Choroid plexus epithelial cell (primary cell): ENCODE data around the gene OGG1.

Experiments used
- DNase-seq: peaks from one replicate; pipeline ENCODE4 v3.0.0-alpha.2; 2010; ENCODE audit warnings: low read depth
- H3K4me3 ChIP-seq: 2 replicates; pipeline ENCODE4 v1.5.1; 2011; ENCODE audit warnings: low read depth, mild to moderate bottlenecking, control low read depth, low read length, moderate library complexity
- TF ChIP-seq, protein P1 (sequence below): conservative IDR thresholded peaks from 2 replicates; pipeline ENCODE4 v1.5.1; 2011; ENCODE audit warnings: low read depth, mild to moderate bottlenecking, control low read depth, inconsistent platforms, low read length, moderate library complexity

The OGG1 gene

DNA sequence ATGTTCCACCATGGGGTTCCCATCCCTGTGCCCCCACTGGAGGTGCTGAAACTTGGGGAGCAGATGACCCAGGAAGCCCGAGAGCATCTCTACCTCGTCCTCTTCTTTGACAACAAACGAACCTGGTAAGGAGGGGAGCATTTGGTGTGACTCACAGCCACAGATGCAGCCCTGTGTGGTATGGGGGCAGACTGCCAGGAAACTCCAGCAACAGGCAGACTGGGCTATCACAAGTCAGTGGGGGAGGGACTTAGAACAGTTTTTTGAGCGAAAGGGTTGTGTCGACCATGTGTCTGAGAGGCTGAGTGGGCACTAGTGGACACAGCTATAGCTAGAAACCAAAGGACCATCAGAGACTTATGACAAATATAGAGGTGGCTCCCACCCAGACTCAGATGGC is 3.4 kb upstream of the OGG1 start:
- DNase-seq, result peak; percentile 95
- TF ChIP-seq, protein P1, sequence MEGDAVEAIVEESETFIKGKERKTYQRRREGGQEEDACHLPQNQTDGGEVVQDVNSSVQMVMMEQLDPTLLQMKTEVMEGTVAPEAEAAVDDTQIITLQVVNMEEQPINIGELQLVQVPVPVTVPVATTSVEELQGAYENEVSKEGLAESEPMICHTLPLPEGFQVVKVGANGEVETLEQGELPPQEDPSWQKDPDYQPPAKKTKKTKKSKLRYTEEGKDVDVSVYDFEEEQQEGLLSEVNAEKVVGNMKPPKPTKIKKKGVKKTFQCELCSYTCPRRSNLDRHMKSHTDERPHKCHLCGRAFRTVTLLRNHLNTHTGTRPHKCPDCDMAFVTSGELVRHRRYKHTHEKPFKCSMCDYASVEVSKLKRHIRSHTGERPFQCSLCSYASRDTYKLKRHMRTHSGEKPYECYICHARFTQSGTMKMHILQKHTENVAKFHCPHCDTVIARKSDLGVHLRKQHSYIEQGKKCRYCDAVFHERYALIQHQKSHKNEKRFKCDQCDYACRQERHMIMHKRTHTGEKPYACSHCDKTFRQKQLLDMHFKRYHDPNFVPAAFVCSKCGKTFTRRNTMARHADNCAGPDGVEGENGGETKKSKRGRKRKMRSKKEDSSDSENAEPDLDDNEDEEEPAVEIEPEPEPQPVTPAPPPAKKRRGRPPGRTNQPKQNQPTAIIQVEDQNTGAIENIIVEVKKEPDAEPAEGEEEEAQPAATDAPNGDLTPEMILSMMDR, result no peak
- no peak overlapping the region for H3K4me3 ChIP-seq

DNA sequence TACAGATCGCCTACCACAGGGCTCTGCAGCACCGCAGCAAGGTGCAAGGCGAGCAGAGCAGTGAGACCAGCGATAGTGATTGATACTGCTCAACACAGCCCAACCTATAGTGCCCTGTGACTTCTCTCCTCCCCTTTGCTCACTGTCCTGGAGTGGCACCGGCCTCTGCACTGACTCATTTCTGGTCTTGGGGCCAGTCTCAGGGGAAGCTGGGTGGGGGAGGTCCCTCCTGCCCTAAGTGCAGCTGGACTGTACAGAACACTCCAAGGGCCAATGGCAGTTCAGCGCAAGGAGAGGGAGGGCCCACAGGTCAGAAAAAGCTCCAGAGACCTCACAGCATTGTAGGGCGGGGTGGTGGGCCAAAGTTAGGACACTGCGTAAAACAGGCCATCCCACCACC is 2.5 kb upstream of the OGG1 start:
- H3K4me3 ChIP-seq, result no peak overlapping the region
- TF ChIP-seq, protein P1, result no peak
- peak; percentile 41 for DNase-seq

DNA sequence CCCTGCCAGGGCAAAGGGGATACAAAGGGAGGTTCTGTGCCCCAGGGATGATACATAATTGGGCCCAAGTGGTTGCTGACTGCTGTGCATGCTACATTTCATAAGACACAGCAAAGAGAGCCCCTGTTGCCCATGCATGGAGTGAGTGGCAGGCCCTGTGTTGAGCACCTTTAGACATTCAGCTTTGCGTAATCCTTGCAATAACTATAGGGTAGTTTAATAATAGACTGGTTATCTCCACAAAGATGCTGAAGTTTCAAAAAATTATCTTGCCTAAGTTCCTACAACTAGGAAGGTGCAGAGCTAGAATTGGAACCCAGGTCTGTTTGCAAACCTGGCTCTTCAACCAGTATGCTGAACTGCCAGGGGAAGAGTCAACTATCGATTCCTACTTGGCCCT is 1.7 kb upstream of the OGG1 start:
- DNase-seq, result no peak
- H3K4me3 ChIP-seq, result no peak overlapping the region
- TF ChIP-seq, protein P1, result no peak

DNA sequence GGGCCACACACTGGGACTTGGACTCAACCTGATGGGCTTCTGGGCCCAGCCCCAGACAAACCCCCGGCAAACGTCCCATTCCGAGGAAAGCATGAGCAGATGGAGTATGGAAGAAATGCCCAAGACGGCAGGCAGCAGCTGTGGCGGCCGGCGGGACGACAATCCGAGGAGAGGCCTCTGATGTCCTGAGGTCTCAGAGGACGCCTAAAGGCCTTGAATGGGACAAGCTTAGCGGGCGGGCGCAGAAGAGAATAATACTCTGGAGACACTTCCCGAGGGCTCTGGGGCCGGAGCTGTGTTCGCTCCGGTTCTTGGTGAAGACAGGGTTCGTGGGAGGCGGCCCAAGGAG is 482 bp upstream of the OGG1 start:
- peak overlapping the region; percentile 60 for H3K4me3 ChIP-seq
- no peak for DNase-seq
- TF ChIP-seq, protein P1, result no peak

DNA sequence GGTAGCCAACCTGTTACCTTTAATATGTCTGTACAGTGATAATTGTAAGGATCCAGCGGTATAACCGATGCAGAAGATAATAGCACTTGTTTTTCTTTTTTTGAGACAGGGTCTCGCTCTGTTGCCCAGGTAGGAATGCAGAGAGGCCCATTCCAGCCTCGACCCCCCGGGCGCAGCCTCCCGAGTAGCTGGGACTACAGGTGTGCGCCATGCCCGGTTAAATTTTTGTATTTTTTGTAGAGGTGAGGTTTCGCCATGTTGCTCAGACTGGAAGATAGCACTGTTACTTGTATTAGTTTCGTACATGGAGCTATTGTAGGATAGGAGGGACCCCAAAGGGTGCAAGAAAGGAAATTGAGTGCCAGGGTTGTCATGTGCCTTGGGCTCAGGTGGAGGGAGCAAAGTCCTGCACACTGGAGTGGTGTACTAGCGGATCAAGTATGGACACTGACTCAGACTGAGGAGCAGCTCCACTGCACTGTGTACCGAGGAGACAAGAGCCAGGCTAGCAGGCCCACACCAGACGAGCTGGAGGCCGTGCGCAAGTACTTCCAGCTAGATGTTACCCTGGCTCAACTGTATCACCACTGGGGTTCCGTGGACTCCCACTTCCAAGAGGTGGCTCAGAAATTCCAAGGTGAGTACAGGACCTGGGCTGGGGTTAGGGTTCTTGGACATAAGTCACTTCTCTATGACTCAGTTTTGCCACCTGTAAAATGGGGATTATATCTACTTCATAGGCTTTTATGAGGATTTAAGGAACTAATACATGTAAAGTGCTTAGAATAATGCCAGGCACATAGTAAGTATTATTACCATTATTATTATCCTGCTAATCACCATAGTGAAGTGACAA is 1.0 kb downstream of the OGG1 start:
- TF ChIP-seq, protein P1, result no peak
- DNase-seq, result peak; percentile 52
- H3K4me3 ChIP-seq, result peak overlapping the region; percentile 84

DNA sequence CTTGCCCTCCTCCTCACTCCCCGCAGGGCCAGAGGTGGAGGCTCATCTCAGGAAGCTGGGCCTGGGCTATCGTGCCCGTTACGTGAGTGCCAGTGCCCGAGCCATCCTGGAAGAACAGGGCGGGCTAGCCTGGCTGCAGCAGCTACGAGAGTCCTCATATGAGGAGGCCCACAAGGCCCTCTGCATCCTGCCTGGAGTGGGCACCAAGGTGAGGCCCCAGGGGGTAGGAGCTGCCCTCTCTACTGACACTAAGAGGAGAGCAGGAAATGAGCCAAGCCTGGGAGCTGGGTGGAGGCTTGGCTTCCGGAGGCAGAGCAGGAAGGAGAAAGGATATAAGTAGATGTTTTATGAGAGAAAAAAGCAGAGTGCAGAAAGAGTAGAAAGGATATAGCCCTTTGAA is 4.9 kb downstream of the OGG1 start:
- no peak overlapping the region for H3K4me3 ChIP-seq
- TF ChIP-seq, protein P1, result no peak
- no peak for DNase-seq

DNA sequence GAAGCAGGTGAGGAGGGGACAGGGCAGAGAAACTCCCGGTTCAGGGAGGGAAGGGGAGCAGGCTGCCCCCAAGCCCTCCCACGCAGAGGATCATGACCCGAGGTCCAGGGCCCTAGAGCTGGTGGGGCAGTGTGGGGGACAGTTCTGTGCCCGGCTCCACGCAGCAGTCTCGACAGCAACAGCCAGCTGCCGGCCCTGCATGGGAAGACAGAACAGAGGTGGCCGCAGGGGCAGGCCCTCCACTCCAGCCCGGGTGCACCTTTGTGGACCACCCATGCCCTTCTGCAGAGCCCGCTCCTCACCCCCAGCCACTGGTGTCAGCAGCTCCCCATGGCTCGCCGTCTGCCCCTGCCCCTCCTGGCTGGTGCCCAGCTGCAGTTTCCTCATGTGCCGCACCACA is 7.7 kb downstream of the OGG1 start:
- DNase-seq, result no peak
- TF ChIP-seq, protein P1, result no peak
- no peak overlapping the region for H3K4me3 ChIP-seq
